Activated T-helper 1 cell treated with anti-CD3 and anti-CD28 coated beads, Interleukin-12 subunit alpha, Interleukin-12 subunit beta, Interleukin-2, Interleukin-4 antibody, amounts not matched to agents 30 ng/mL and 10 ng/mL and 1 ng/mL, durations not matched to agents 14 hours and 24 hours and 36 hours (primary cell): ENCODE measurements around the gene SMIM36. TPM values are rescaled to one million over a fixed set of nuclear protein-coding genes. Genes with fewer than 3 reads are reported as not detected.
A peak's percentile ranks its signal among the peaks of the same experiment; 100 is the strongest.

Experiments
- DNase-seq: peaks from one replicate; pipeline ENCODE4 v3.0.0; 2021; ENCODE audit warnings: low spot score
- H3K27ac Mint-ChIP-seq: one replicate; pipeline ENCODE4 v1.8.0; 2021; ENCODE audit warnings: mild to moderate bottlenecking, mixed read lengths
- H3K27me3 Mint-ChIP-seq: one replicate; pipeline ENCODE4 v1.8.0; 2022; ENCODE audit warnings: mild to moderate bottlenecking, moderate library complexity, mixed read lengths; ENCODE audit not compliant: insufficient read depth
- H3K36me3 Mint-ChIP-seq: one replicate; pipeline ENCODE4 v1.8.0; 2021; ENCODE audit warnings: low read depth, mixed read lengths
- H3K4me1 Mint-ChIP-seq: one replicate; pipeline ENCODE4 v1.8.0; 2021; ENCODE audit warnings: low read depth, mixed read lengths
- H3K4me3 Mint-ChIP-seq: one replicate; pipeline ENCODE4 v1.8.0; 2021; ENCODE audit warnings: mild to moderate bottlenecking, moderate library complexity, mixed read lengths
- H3K9me3 Mint-ChIP-seq: one replicate; pipeline ENCODE4 v1.8.0; 2021; ENCODE audit warnings: mixed read lengths
- intact Hi-C: fragments of 100-400 bp; cut with micrococcal nuclease; formaldehyde crosslinking; loops from one replicate; pipeline ENCODE4 v1.15.1; 2024
- total RNA-seq: library from RNA; stranded (reverse); gene quantifications from 2 replicates; pipeline ENCODE4 v1.2.3, GENCODE V29; 2022

SMIM36 gene
- not detected in 2 replicates for total RNA-seq

GRCh38 chr17:55510986-55511721, at the start of gene SMIM36:
Gene SMIM36, minus strand, starts transcription at chr17:55511452.
- Mint-ChIP-seq H3K4me3 (no peak within 1 kb of the TSS), H3K27ac (no peak within 1 kb of the TSS), H3K9me3 (no peaks in the 10 kb centered on the region), H3K36me3 (no peaks in the 10 kb centered on the region), H3K4me1 (peaks cover 4% of the 10 kb centered on the region), H3K27me3 (peaks cover 7% of the 10 kb centered on the region)
- intact Hi-C loops, result loop anchor here (5.0 kb wide), 1 partner anchor 89 kb away; the partner anchor contains the start of gene MMD
- DNase-seq, result no peak

- Mint-ChIP-seq H3K36me3 (no peaks in the 10 kb centered on the region), H3K27ac (no peak overlapping the region), H3K4me1 (no peaks in the 10 kb centered on the region), H3K27me3 (peaks cover 10% of the 10 kb centered on the region), H3K4me3 (no peak overlapping the region), H3K9me3 (no peaks in the 10 kb centered on the region)
- intact Hi-C loops, result no loop called here
- DNase-seq, result no peak
These were observed 44.5 kb upstream of the SMIM36 start for GRCh38 chr17:55555772-55556171.

- peaks cover 6% of the 10 kb centered on the region for H3K4me1 Mint-ChIP-seq
- peaks cover 16% of the 10 kb centered on the region for H3K27me3 Mint-ChIP-seq
- no peak for DNase-seq
- intact Hi-C loops, result no loop called here
- H3K36me3 Mint-ChIP-seq, result no peaks in the 10 kb centered on the region
- no peak overlapping the region for H3K27ac Mint-ChIP-seq
- H3K9me3 Mint-ChIP-seq, result no peaks in the 10 kb centered on the region
- H3K4me3 Mint-ChIP-seq, result no peak overlapping the region
These were observed 37.9 kb upstream of the SMIM36 start for GRCh38 chr17:55549140-55549539.

GRCh38 chr17:55546991-55547664, 35.9 kb upstream of the SMIM36 start:
- Mint-ChIP-seq H3K9me3 (no peaks in the 10 kb centered on the region), H3K27ac (peak overlapping the region; percentile 4), H3K4me3 (no peak overlapping the region), H3K4me1 (peaks cover 6% of the 10 kb centered on the region), H3K36me3 (no peaks in the 10 kb centered on the region), H3K27me3 (peaks cover 10% of the 10 kb centered on the region)
- intact Hi-C loops, result no loop called here
- no peak for DNase-seq

GRCh38 chr17:55546481-55546880, 35.2 kb upstream of the SMIM36 start:
- Mint-ChIP-seq H3K27ac (no peak overlapping the region), H3K4me1 (peaks cover 6% of the 10 kb centered on the region), H3K9me3 (no peaks in the 10 kb centered on the region), H3K36me3 (no peaks in the 10 kb centered on the region), H3K4me3 (no peak overlapping the region), H3K27me3 (peaks cover 10% of the 10 kb centered on the region)
- no peak for DNase-seq
- intact Hi-C loops, result no loop called here

GRCh38 chr17:55545806-55546205, 34.6 kb upstream of the SMIM36 start:
- Mint-ChIP-seq H3K27me3 (peaks cover 10% of the 10 kb centered on the region), H3K36me3 (no peaks in the 10 kb centered on the region), H3K4me3 (no peak overlapping the region), H3K9me3 (no peaks in the 10 kb centered on the region), H3K27ac (no peak overlapping the region), H3K4me1 (peaks cover 6% of the 10 kb centered on the region)
- intact Hi-C loops, result no loop called here
- no peak for DNase-seq

- Mint-ChIP-seq H3K27me3 (peaks cover 17% of the 10 kb centered on the region), H3K27ac (no peak overlapping the region), H3K9me3 (no peaks in the 10 kb centered on the region)
These were observed 32.5 kb upstream of the SMIM36 start for GRCh38 chr17:55543709-55544108.

GRCh38 chr17:55540414-55541091, 29.3 kb upstream of the SMIM36 start:
- Mint-ChIP-seq H3K27me3 (peaks cover 20% of the 10 kb centered on the region), H3K4me3 (no peak overlapping the region), H3K4me1 (no peaks in the 10 kb centered on the region), H3K9me3 (no peaks in the 10 kb centered on the region), H3K36me3 (no peaks in the 10 kb centered on the region), H3K27ac (no peak overlapping the region)
- intact Hi-C loops, result no loop called here
- DNase-seq, result no peak

More at GRCh38 chr17:55543709-55544108, 32.5 kb upstream of the SMIM36 start:
- Mint-ChIP-seq H3K4me3 (no peak overlapping the region), H3K4me1 (peaks cover 6% of the 10 kb centered on the region), H3K36me3 (no peaks in the 10 kb centered on the region)
- intact Hi-C loops, result no loop called here
- no peak for DNase-seq

- Mint-ChIP-seq H3K4me3 (no peak overlapping the region), H3K27me3 (peaks cover 24% of the 10 kb centered on the region), H3K36me3 (no peaks in the 10 kb centered on the region), H3K27ac (no peak overlapping the region), H3K9me3 (no peaks in the 10 kb centered on the region), H3K4me1 (no peaks in the 10 kb centered on the region)
- no peak for DNase-seq
- intact Hi-C loops, result no loop called here
These were observed 25.0 kb upstream of the SMIM36 start for GRCh38 chr17:55536205-55536604.

GRCh38 chr17:55533608-55534007, 22.4 kb upstream of the SMIM36 start:
- no peak for DNase-seq

GRCh38 chr17:55532670-55533069, 21.4 kb upstream of the SMIM36 start:
- Mint-ChIP-seq H3K27me3 (peaks cover 10% of the 10 kb centered on the region), H3K36me3 (no peaks in the 10 kb centered on the region), H3K4me3 (no peak overlapping the region), H3K4me1 (no peaks in the 10 kb centered on the region), H3K9me3 (no peaks in the 10 kb centered on the region), H3K27ac (no peak overlapping the region)
- no peak for DNase-seq
- intact Hi-C loops, result no loop called here

More at GRCh38 chr17:55533608-55534007, 22.4 kb upstream of the SMIM36 start:
- no peaks in the 10 kb centered on the region for H3K9me3 Mint-ChIP-seq
- no peaks in the 10 kb centered on the region for H3K36me3 Mint-ChIP-seq
- H3K27me3 Mint-ChIP-seq, result peaks cover 17% of the 10 kb centered on the region
- H3K4me3 Mint-ChIP-seq, result no peak overlapping the region
- H3K4me1 Mint-ChIP-seq, result no peaks in the 10 kb centered on the region
- H3K27ac Mint-ChIP-seq, result no peak overlapping the region
- intact Hi-C loops, result no loop called here

- Mint-ChIP-seq H3K27ac (no peak overlapping the region), H3K4me3 (no peak overlapping the region), H3K27me3 (peaks cover 9% of the 10 kb centered on the region), H3K4me1 (no peaks in the 10 kb centered on the region), H3K9me3 (no peaks in the 10 kb centered on the region), H3K36me3 (no peaks in the 10 kb centered on the region)
- DNase-seq, result no peak
- intact Hi-C loops, result no loop called here
These were observed 19.9 kb upstream of the SMIM36 start for GRCh38 chr17:55531053-55531728.
